ENCODE data around the gene B4GALT5.

DNA sequence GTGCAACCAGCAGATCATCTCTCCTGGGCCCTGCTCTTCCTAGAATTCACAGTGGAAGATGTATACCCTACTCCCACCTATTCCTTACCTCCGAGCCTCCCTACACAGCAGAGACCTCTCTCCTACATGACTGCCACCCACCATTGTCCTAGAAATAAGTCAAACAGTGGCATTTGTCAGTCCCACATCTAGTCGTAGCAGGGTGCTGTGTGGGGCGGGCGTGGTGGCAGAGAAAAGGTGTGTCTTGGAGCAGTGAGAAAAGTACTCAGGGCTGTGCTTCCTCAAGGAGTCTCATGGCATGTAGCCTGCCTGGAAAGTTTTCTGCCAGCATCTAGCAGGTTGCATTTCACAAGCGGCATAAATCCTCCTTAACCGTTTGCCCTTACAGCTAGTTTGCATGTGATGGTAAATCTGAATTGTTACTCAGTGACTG is 86.3 kb downstream of the B4GALT5 start:
- TF ChIP-seq, protein P1, sequence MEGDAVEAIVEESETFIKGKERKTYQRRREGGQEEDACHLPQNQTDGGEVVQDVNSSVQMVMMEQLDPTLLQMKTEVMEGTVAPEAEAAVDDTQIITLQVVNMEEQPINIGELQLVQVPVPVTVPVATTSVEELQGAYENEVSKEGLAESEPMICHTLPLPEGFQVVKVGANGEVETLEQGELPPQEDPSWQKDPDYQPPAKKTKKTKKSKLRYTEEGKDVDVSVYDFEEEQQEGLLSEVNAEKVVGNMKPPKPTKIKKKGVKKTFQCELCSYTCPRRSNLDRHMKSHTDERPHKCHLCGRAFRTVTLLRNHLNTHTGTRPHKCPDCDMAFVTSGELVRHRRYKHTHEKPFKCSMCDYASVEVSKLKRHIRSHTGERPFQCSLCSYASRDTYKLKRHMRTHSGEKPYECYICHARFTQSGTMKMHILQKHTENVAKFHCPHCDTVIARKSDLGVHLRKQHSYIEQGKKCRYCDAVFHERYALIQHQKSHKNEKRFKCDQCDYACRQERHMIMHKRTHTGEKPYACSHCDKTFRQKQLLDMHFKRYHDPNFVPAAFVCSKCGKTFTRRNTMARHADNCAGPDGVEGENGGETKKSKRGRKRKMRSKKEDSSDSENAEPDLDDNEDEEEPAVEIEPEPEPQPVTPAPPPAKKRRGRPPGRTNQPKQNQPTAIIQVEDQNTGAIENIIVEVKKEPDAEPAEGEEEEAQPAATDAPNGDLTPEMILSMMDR (optimal IDR thresholded peaks at IDR 0.05 in 1 of 3, IDR thresholded peaks at IDR 0.05 in 1 of 3, conservative IDR thresholded peaks at IDR 0.05 in 1 of 3; ENCODE audit: extremely low read depth in 1 of 3, insufficient read depth in 2 of 3, low read length in 3 of 3) = no peak
- no peak for TF ChIP-seq EZH2 (IDR thresholded peaks at IDR 0.05; ENCODE audit: low read length)
